WTC11 (cell line): ENCODE data around the gene CBFA2T3. TPM values are rescaled to one million over a fixed set of nuclear protein-coding genes. Genes with fewer than 3 reads are reported as not detected.

Experiments
- ATAC-seq: fragments of 200-7000 bp; cut with Tn5 transposase; 2 replicates; pipeline ENCODE4 v1.10.0; 2021; ENCODE audit warnings: mild to moderate bottlenecking, moderate library complexity
- CTCF ChIA-PET: fragments of 300-600 bp; sonication (Branson Sonifier 250); formaldehyde crosslinking; loops from one replicate; lab custom pipeline; 2021; ENCODE audit warnings: antibody characterized with exemption; lab: Charles Lee
- POLR2A ChIA-PET: fragments of 350-600 bp; sonication (Branson Sonifier 250); formaldehyde crosslinking; loops from one replicate; lab custom pipeline; 2021; ENCODE audit warnings: antibody characterized with exemption; lab: Charles Lee
- DNase-seq: peaks from one replicate; pipeline ENCODE4 v3.0.0; 2021; ENCODE audit warnings: low spot score
- H3K27ac Mint-ChIP-seq: 2 replicates; pipeline ENCODE4 v1.8.0; 2021; ENCODE audit warnings: mixed read lengths
- H3K27me3 Mint-ChIP-seq: 2 replicates; pipeline ENCODE4 v1.8.0; 2021; ENCODE audit warnings: low read depth, mild to moderate bottlenecking, moderate library complexity, mixed read lengths
- H3K36me3 Mint-ChIP-seq: 2 replicates; pipeline ENCODE4 v1.8.0; 2021; ENCODE audit warnings: mixed read lengths
- H3K4me1 Mint-ChIP-seq: 2 replicates; pipeline ENCODE4 v1.8.0; 2022; ENCODE audit warnings: mixed read lengths
- H3K4me3 Mint-ChIP-seq: 2 replicates; pipeline ENCODE4 v1.8.0; 2021; ENCODE audit warnings: mild to moderate bottlenecking, moderate library complexity, mixed read lengths
- H3K9me3 Mint-ChIP-seq: 2 replicates; pipeline ENCODE4 v1.8.0; 2021; ENCODE audit warnings: mixed read lengths
- ATF3 ChIP-seq: sonication (generic); formaldehyde crosslinking; conservative IDR thresholded peaks from 2 replicates; pipeline ENCODE4 v1.8.1; 2022; ENCODE audit warnings: mild to moderate bottlenecking, missing genetic modification reagents
- CBFB ChIP-seq: sonication (generic); formaldehyde crosslinking; IDR thresholded peaks from 2 replicates; pipeline ENCODE4 v1.8.1; 2022; ENCODE audit warnings: mild to moderate bottlenecking, low read depth, missing genetic modification reagents
- EMX1 ChIP-seq: fragments of 250-450 bp; sonication (Bioruptor Pico); IDR thresholded peaks from 2 replicates; pipeline ENCODE4 v1.8.0; 2021; ENCODE audit warnings: mild to moderate bottlenecking
- FOXJ3 ChIP-seq: sonication (generic); formaldehyde crosslinking; IDR thresholded peaks from 2 replicates; pipeline ENCODE4 v1.9.0; 2021; ENCODE audit warnings: missing genetic modification reagents, mild to moderate bottlenecking, borderline replicate concordance
- HMGXB4 ChIP-seq: sonication (generic); formaldehyde crosslinking; IDR thresholded peaks from 2 replicates; pipeline ENCODE4 v1.8.1; 2023; ENCODE audit warnings: mild to moderate bottlenecking, moderate library complexity, missing genetic modification reagents
- JAZF1 ChIP-seq: fragments of 250-450 bp; sonication (Bioruptor Pico); IDR thresholded peaks from 2 replicates; pipeline ENCODE4 v1.9.0; 2021; ENCODE audit warnings: moderate library complexity, mild to moderate bottlenecking, inconsistent platforms
- MLX ChIP-seq: sonication (generic); formaldehyde crosslinking; IDR thresholded peaks from 2 replicates; pipeline ENCODE4 v1.8.1; 2023; ENCODE audit warnings: mild to moderate bottlenecking, missing genetic modification reagents, moderate library complexity
- RELA ChIP-seq: sonication (generic); formaldehyde crosslinking; IDR thresholded peaks from 2 replicates; pipeline ENCODE4 v1.8.1; 2022; ENCODE audit warnings: missing genetic modification reagents, mild to moderate bottlenecking, borderline replicate concordance
- RORB ChIP-seq: fragments of 250-450 bp; sonication (Bioruptor Pico); IDR thresholded peaks from 2 replicates; pipeline ENCODE4 v1.9.0; 2021; ENCODE audit warnings: mild to moderate bottlenecking
- SOX15 ChIP-seq: fragments of 250-450 bp; sonication (Bioruptor Pico); IDR thresholded peaks from 2 replicates; pipeline ENCODE4 v1.9.0; 2021; ENCODE audit warnings: mild to moderate bottlenecking
- SP1 ChIP-seq: sonication (generic); formaldehyde crosslinking; conservative IDR thresholded peaks from 2 replicates; pipeline ENCODE4 v1.8.1; 2022; ENCODE audit warnings: missing genetic modification reagents
- TEAD4 ChIP-seq: sonication (generic); formaldehyde crosslinking; IDR thresholded peaks from 2 replicates; pipeline ENCODE4 v1.8.0; 2022; ENCODE audit warnings: mild to moderate bottlenecking, missing genetic modification reagents
- ZBTB43 ChIP-seq: sonication (generic); formaldehyde crosslinking; IDR thresholded peaks from 2 replicates; pipeline ENCODE4 v1.8.1; 2023; ENCODE audit warnings: mild to moderate bottlenecking, missing genetic modification reagents
- ZNF219 ChIP-seq: sonication (generic); formaldehyde crosslinking; IDR thresholded peaks from 2 replicates; pipeline ENCODE4 v1.8.0; 2023; ENCODE audit warnings: missing genetic modification reagents, mild to moderate bottlenecking, borderline replicate concordance
- ZNF232 ChIP-seq: sonication (generic); formaldehyde crosslinking; IDR thresholded peaks from 2 replicates; pipeline ENCODE4 v1.8.0; 2022; ENCODE audit warnings: mild to moderate bottlenecking, missing genetic modification reagents
- ZNF263 ChIP-seq: sonication (generic); formaldehyde crosslinking; IDR thresholded peaks from 2 replicates; pipeline ENCODE4 v1.8.1; 2022; ENCODE audit warnings: low read depth, mild to moderate bottlenecking, moderate library complexity, missing genetic modification reagents
- total RNA-seq: library from RNA; stranded (reverse); gene quantifications from 3 replicates; pipeline ENCODE4 v1.2.3, GENCODE V29; 2021

The CBFA2T3 gene
- total RNA-seq, 1 experiment from 2014 or later = 2.6 TPM

GRCh38 chr16:88959022-88959421 is 18.0 kb downstream of the CBFA2T3 start:
- POLR2A ChIA-PET = no interaction called here
- H3K27ac Mint-ChIP-seq = no peak overlapping the region
- no peaks in the 10 kb centered on the region for H3K36me3 Mint-ChIP-seq
- CTCF ChIA-PET = no interaction called here
- no peak overlapping the region for H3K4me3 Mint-ChIP-seq
- TF ChIP-seq RELA = no peak
- DNase-seq (no peak), ATAC-seq (no peak)
- H3K4me1 Mint-ChIP-seq = no peaks in the 10 kb centered on the region
- no peaks in the 10 kb centered on the region for H3K27me3 Mint-ChIP-seq
- no peaks in the 10 kb centered on the region for H3K9me3 Mint-ChIP-seq

- no peak overlapping the region for H3K4me3 Mint-ChIP-seq
- ATAC-seq (no peak), DNase-seq (no peak)
- TF ChIP-seq RORB (CRISPR knock-in tag) = no peak
- ChIA-PET POLR2A (no interaction called here), CTCF (no interaction called here)
- no peak overlapping the region for H3K27ac Mint-ChIP-seq
- no peaks in the 10 kb centered on the region for H3K27me3 Mint-ChIP-seq
- no peaks in the 10 kb centered on the region for H3K36me3 Mint-ChIP-seq
- H3K9me3 Mint-ChIP-seq = no peaks in the 10 kb centered on the region
- H3K4me1 Mint-ChIP-seq = no peaks in the 10 kb centered on the region
These were observed 19.0 kb downstream of the CBFA2T3 start for GRCh38 chr16:88957887-88958577.

GRCh38 chr16:88957433-88957767 is 19.6 kb downstream of the CBFA2T3 start:
- H3K27me3 Mint-ChIP-seq = no peaks in the 10 kb centered on the region
- DNase-seq (no peak), ATAC-seq (no peak)
- H3K27ac Mint-ChIP-seq = no peak overlapping the region
- H3K4me3 Mint-ChIP-seq = no peak overlapping the region
- TF ChIP-seq ZNF232 (CRISPR knock-in tag) = no peak
- no peak for TF ChIP-seq HMGXB4
- no peak for TF ChIP-seq TEAD4 (CRISPR knock-in tag)
- TF ChIP-seq ZNF219 (CRISPR knock-in tag) = no peak
- TF ChIP-seq SOX15 (CRISPR knock-in tag) = no peak
- TF ChIP-seq ATF3 = no peak
- TF ChIP-seq CBFB (CRISPR knock-in tag) = no peak
- no peak for TF ChIP-seq RELA
- ChIA-PET CTCF (no interaction called here), POLR2A (no interaction called here)
- no peaks in the 10 kb centered on the region for H3K4me1 Mint-ChIP-seq
- H3K36me3 Mint-ChIP-seq = no peaks in the 10 kb centered on the region
- no peaks in the 10 kb centered on the region for H3K9me3 Mint-ChIP-seq

GRCh38 chr16:88956546-88957432 is 20.2 kb downstream of the CBFA2T3 start:
- TF ChIP-seq EMX1 (CRISPR knock-in tag) = no peak
- TF ChIP-seq ZNF263 (CRISPR knock-in tag) = no peak
- no peak for TF ChIP-seq SOX15 (CRISPR knock-in tag)
- TF ChIP-seq FOXJ3 (CRISPR knock-in tag) = no peak
- TF ChIP-seq ZNF232 (CRISPR knock-in tag) = no peak
- TF ChIP-seq ZBTB43 (CRISPR knock-in tag) = no peak
- no peak for TF ChIP-seq SP1 (CRISPR knock-in tag)
- TF ChIP-seq MLX (CRISPR knock-in tag) = no peak
- TF ChIP-seq JAZF1 = no peak
- DNase-seq (no peak), ATAC-seq (no peak)
- Mint-ChIP-seq H3K27ac (no peak overlapping the region), H3K27me3 (no peaks in the 10 kb centered on the region), H3K4me1 (no peaks in the 10 kb centered on the region), H3K4me3 (no peak overlapping the region), H3K9me3 (no peaks in the 10 kb centered on the region), H3K36me3 (no peaks in the 10 kb centered on the region)
- POLR2A ChIA-PET = no interaction called here
- CTCF ChIA-PET = no interaction called here
